NCI-H2107 (cell line): ENCODE data around the gene NPHP1.
"Not testable (repeated sequence)": the region's sequence is repeated elsewhere in the genome, so short reads cannot be mapped to it uniquely, and the experiment has no call there.

Source experiments
- DNase-seq: peaks from one replicate; lab custom pipeline; 2025; lab: John Stamatoyannopoulos, UW

Gene NPHP1

DNA sequence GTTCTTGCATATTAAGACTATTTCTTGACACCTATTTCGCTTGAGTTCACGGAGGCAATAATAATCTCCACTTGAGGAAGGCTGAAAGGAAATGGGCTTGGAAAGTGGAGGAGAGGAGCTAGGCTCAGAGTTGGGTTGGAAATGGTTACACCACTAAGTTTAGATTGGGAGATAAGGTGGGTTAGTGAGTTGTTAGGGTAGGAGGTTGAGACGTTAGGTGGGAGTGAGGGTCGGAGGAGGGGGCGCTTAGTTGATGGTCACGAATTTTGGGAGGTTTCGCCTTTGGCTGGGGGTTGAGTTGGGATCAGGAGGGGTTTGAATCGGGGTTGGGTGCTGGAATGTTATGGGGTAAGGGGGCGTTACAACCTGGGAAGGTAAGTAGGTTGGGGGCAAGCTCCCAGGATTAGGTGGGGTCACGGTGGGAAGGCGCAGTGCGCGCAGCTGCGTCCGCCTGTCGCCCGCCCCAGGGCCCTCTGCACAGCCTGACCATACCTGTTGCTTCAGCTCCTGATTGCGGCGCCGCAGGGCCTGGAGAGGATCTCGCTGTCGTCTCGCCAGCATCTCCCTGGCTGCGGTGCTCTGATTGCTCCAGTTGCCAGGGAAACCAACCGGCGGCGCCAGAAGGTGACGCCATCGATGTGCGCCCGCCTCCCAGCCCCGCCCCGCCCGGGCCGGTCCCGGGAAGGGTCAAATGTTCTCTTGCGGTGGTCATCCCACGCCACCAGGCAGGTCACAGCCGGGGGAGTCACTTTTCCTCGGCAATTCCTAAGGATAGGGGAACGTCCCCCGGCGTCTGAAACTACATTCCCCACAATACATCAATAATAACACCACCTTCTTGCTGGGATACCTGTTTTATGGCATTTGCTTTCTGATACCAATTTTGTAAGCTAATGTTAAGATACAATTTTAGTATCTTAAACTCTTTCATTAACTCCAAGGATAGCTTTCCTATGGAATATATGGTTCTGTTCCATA, at the start of gene NPHP1:
TSS of gene NPHP1 (minus strand) at position 606 of the 978 bp plus-strand sequence. CDS start at position 561, 45 bp downstream.
- peak; percentile 51 for DNase-seq

DNA sequence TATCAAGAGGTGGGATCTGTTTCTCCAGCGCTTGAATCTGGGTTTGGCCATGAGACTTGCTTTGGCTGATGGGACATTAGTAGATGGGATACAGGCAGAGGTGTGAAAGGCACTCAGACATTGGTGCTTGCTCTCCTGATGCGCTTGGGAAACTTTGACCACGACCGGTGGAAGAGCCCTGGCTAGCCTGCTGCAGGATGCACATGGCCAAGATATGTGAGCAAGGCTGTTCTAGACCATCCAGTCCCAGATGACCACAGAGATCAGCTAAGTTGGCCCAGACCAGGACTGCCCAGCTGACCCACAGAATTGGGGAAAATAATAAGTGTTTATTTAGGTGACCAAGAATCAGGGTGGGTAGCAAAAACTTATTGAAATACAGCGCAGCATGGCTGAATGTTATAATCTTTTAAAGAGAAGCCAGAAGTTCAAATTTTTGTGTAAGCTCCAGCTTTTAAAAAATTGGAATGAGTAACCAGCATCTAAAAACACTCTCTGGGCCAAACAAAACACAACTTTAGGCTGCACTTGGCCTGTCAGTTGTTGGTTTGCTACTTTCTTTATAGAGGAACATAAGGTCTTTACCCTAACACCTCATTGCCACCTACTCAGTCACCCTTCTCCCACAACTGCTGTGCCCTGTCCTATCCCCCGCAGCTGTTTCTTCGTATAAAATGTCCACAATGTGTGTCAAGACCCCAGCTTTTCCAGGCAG, 43.4 kb upstream of the NPHP1 start:
- not testable (repeated sequence) for DNase-seq

DNA sequence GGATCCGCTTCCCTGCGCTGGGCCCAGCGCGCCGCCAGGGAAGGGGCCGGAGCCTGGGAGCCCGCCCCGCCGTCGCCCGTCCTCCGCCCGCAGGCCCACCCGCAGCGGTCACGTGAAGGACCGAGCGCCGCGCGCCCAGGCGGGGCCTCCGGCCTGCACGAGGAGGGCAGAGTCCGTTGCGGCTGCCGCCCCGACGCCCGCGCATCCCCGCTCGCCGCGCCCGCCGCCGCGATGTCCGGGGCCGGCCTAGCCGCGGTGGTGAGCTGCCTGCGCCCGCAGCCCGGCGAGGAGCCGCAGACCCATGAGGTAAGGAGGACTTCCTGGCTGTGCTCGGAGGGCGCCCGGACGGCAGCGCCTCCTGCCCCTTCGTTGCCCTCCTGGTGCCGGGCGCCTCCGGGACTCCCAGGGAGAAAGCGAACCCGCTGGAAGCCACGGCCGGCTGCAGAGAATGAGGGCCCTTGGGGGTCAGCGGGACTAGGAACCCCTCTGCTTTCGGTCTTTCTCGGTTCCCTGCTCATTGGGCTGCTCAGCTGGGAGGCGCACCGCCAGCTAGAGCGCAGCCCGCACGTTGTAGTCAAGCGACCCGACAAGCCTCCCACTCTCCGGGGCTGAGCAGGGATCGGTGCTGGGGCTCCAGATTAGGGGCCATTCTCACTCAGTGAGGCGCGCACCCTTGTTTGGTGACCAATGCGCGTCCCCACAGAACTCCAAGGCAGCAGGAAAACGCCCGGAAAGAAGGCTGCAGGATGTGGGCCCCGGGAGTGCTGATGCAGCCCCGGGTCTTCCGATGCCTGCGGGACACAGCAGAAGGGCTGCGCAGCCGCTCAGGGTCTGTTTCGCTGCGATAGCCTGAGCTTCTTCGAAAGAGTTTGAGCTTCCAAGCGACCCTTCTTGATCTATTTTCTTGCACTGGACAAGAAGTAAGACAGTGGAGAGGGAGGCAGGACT, 40.9 kb upstream of the NPHP1 start:
- not testable (repeated sequence) for DNase-seq

DNA sequence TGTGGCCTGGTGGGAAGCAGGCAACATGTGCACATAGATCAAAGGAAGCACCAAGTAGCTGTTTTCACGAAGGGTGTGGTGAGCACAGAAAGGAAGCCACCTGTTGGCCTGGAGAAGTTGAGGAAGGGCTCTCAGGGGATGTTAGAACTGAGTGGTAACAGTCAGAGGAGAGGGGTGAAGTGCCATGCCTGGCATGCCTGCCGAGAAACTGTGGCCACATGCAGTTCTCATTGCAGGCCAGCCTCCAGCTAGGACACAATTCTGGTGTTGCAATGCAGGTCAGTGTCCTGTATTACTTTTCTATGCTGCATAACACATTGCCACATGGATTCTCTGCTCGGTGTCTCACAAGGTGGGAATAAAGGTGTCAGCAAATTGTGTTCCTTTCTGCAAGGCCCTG, 38.5 kb upstream of the NPHP1 start:
- DNase-seq = not testable (repeated sequence)

DNA sequence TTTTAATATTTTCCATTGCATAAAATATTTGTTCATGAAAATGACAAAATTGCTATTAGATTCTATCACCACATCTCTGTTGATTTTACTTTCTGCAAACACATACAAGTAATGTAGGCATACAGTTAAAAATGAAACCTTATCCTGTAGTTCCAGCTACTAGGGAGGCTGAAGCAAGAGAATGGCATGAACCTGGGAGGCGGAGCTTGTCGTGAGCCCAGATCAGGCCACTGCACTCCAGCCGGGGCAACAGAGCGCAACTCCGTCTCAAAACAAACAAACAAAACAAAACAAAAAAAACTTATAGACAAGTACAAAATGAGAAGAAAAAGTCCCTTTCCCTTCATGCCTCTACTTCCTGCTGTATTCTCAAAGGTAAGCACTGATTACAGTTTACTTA, 29.7 kb upstream of the NPHP1 start:
- not testable (repeated sequence) for DNase-seq

DNA sequence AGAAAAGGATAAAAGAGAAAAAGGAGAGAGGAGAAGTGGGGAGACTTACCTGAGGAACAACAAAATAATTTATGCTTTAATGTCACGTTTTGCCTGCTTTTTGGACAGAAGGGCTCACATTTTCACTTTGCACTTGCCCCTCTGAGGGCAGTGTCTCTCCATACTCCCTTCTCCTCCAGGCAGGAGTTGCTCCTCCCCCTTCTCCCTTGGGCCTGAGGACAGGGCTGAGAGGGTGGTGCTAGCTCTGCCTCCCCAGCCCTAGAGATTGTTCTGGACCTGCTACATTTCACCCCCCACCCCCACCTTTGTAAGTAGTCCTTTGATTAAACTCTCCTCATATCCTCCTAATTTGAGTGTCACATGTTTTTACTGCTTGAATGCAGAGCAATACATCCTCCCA, 25.1 kb upstream of the NPHP1 start:
- DNase-seq = not testable (repeated sequence)

DNA sequence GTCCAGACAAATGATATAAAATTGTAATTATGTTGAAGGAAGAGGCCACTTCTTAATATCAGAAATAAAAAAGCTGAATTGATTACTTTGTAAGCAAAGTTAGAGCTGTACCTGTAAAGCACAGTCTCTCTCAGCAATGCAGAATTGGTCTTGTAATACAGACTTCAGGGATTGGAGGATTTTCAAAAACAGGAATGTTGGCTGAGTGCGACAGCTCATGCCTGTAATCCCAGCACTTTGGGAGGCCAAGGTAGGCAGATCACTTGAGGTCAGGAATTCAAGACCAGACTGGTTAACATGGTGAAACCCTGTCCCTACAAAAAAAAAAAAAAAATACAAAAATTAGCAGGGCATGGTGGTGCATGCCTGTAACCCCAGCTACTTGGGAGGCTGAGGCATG, 17.8 kb upstream of the NPHP1 start:
- DNase-seq = not testable (repeated sequence)

DNA sequence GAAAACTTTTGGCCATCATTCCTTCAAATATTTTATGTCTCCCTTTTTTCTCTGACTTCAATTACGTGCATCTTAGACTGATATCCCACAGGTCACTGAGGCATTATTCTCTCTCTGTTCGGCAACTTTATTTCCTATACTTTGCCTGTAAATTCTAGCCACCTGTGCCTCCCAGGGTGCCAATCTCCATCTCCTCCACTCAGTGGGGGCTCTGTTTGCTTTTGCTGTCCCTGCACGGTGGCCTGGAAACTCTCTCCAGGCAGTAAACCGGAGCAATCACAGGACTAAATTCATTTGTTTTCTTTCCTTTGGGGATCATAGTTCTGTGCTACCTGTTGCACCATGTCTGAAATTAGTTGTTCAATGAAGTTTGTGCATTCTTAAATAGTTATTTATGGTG, 17.1 kb upstream of the NPHP1 start:
- DNase-seq = no peak

DNA sequence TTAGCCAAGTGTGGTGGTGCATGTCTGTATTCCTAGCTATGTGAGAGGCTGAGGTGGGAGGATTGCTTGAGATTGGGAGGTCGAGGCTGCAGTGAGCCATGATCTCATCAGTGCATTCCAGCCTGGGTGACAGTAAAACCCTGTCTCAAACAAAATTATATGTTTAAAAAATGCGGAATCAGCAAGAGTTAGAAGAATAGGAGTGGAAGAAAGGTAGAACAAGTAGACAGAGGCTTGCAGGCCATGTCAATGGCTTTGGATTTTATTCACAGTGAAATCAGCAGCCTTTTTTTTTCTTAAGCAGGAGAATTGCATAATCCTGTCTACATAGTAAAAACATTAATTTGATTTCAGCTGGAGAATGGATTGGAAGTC, 15.4 kb upstream of the NPHP1 start:
- DNase-seq = no peak

DNA sequence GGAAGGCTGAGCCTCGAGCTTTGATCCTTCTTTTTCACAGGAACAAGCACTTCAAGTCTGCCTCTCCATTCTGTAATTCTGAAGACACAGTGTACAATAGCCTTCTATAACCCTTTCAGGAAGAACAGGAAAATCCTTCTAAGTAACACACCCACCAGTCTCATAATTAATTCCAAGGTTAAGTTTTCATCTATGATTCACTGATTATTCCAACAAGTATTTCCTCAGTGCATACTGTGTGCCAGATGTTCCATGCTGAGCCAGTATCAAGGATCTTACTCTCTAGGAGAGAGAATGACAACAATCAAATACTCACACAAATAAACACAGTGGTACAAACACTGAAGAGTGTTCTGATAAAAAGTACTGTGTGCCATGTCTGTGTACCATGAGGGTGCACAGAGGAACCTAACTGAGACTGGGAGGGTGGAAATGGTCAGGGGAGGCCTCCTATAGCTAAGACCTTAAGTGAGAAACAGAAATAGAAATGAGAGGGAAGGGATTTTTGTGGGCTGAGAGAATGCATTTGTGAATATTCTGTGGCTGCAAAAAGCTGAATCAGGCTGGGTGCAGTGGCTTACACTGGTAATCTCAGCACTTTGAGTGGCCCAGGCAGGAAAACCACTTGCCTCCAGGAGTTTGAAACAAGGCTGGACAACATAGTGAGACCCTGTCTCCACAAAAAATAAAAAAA, 14.8 kb upstream of the NPHP1 start:
- no peak for DNase-seq

DNA sequence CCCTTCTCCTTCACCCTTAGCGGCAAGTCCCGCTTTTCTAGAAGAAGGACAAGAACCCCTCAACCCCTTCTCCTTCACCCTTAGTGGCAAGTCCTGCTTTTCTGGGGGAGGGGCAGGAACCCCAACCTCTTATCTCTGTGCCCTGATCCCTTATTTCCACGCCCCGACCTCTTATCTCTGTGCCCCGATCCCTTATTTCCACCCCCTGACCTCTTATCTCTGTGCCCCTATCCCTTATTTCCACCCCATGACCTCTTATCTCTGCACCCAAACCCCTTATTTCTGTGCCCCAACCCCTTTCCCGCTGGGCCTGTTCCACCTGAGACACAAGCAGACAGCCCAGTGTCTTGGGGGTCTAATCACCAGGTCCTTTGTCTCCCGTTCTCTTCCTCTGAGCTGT, 14.1 kb upstream of the NPHP1 start:
- DNase-seq = not testable (repeated sequence)

DNA sequence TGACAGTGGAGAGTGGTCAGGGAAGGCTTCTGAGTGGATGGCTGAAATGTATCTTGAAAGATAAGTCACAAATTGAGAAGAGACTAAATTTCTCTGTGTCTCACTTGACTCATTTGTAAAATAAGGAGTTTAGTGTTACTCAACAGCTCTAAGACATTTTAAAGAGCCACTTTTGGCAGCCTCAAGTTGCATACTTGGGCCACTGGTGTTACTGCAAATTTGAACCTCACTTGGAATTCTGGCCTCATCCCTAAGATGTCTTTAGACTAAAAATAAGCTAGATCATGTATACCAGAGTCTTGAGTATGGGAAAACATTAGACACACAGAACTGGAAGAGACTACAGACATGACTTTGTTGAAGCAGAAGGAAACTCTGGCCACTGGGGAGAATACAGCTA, 12.0 kb upstream of the NPHP1 start:
- DNase-seq = no peak

DNA sequence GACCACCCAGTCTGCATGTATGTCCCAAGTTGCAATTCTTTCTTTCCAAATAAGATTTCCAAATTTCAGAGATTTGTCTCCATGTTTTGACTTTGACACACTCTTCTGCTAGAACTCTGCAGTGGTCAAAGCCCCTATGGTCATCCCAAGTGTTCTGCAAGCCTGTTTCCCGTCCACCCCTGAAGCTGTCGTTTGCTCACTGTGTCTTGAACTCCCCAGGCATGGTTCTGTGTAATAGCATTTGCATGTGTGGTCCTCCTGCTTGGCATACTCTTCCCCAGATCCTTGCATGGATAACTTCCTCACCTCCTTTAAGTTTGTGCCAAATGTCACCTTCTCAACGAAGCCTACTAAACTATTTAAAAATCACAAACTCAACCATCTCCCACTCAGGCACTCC, 11.4 kb upstream of the NPHP1 start:
- DNase-seq = no peak

DNA sequence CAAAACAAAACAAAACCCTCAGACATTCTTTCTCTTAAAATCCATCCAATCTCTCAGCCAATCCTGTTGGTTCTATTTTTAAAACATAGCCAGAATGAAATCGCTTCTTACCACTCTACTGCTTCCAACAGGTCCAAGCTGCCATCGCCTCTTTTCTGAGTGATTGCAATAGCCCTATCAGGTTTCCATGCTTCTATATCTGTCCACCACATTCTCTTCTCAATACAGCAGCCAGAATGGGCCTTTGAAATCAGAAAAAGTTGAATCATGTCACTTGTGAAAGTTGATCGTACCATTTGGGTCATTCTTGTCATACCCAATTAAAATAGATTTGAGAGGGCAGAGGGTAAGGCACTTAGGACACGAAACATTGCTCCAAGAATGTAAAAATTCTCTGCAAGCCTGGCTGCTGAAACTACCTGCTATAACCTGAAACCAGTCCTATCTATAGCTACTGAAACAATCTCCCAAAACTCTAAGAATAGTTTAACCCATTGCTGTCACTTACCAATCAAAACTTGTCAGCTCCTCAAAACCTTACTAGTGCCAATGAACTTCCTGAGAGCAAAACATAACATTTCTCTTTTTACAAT, 10.8 kb upstream of the NPHP1 start:
- no peak for DNase-seq

DNA sequence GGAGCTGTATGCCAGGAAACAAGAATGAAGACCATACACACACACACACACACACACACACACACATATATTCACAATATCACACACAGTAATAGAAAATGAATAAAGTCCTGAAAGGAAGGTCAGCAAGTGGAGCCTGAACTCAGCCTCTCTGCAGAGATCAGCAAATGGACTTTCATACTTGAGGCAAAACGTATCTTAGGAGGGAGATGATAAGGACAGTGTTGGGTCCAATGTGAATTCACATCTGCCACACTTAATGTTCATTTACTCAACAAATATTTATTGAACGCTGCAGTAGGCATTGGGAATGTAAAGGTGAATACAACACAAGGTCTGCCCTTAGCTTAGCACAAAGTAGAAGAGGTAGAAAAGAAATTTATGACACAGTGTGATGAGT, 10.3 kb upstream of the NPHP1 start:
- DNase-seq = no peak

DNA sequence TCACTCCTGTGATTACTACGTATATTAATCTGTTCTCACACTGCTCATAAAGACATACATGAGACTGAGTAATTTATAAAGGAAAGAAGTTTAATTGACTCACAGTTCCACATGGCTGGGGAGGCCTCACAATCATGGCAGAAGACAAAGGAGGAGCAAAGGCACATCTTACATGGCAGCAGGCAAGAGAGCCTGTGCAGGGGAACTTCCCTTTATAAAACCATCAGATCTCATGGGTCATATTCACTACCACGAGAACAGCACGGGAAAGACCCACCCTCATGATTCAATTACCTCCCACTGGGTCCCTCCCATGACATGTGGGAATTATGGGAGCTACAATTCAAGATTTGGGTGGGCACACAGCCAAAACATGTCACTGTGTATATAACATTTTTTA, 8.7 kb upstream of the NPHP1 start:
- DNase-seq = not testable (repeated sequence)

DNA sequence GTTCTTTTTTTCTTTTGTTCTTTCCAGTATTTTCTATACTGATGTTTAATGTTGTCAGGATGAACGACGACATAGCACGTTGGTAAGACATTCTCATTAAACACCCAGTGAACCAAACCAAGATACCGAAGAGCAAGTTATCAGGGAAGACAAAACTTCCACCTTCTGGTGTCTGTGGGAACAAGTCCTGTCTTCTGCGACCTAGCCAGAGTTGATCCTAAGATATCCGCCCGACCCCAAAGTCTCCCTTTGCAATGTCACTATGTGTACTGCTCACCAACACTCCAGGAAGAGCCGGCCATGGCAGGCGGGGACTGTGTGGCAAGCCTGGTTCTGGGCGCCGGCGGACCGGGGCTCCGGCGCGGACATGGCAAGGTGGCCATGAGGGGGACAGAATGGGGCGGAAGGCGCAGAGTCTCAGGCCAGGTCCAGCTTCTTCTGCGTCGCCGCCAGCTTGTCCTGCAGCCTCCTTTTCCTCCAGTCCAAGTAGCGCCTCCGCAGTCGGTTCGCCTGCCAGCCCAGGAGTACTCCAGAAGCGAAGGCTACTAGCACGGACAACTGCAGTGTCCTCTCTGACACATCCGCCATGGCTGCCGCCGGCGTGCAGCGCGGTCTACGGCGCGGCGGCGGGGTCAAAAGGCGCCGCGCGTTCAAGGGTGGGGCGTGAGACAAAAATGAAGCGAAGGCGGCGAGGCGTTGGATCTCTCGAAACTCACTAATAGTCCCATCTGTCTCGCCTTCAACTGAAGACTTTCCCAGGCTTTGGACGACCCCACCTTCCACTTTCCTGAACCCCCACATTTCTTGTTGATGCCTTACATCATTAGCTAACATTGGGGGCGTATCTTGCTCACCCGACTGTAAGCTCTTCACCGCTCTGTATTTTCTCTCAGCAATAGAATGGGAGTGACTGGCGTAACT, 7.4 kb upstream of the NPHP1 start, which contains the start of gene MTLN:
TSS of gene MTLN (minus strand) at position 610 of the 921 bp plus-strand sequence. CDS start at position 588, 22 bp downstream.
- DNase-seq = peak; percentile 25

DNA sequence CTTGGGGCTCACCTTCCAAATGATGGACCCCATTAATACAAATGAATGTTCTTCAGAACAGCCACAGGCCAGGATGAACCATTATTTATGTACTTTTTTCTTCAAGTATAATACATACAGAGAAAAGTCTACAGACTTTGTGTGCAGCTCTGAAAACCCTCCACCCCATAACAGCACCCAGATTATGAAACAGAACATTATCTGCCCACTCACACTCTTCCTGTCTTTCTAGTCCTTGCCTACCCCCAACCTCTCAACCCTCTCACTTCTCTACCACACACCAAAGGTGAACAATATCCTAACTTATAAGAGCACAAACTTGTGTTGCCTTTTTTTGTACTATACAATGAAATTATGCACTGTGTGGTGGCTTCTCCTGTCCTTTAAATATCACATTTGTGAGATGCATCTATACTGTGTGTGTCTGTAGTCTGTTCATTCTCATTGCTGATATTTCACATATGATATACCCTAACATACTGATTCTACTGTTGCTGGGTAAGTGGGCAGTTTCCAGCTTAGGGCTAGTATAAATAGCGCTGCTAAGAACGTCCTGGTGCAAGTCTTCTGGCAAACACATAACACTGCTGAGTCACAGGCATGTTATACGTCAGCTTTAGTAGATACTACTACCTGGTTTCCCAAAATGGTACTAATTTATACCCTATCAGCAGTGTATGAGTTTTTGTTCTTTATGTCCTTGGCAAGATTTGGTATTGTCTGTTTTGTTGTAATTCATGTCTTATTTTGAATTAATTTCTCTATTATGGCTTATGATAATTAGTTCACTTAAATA, 1.0 kb upstream of the NPHP1 start:
- DNase-seq = no peak

DNA sequence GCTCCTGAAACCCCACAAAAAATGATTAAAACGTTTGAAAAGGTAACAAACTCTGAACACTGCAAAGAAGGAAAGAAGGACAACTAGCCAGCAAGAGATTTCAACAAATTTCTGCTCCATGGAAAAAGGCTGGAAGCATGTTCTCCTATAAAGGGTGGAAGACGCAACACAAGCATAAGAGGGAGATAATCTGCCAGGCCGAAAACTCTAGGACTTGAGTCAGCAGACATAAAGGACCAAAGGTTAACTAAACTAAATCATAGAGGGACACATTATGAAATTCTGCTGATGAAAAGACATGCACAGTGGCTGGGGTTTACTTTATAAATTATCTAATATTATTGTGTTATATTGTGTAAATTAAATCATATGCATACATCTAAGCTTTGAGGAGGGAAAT, 6.8 kb downstream of the NPHP1 start:
- DNase-seq = no peak
